Adipocyte (in vitro differentiated cells): ENCODE measurements around the gene SHQ1.

Experiments used
- DNase-seq: peaks from one replicate; pipeline ENCODE4 v3.0.0-alpha.2; 2015; ENCODE audit warnings: low read depth
- H3K27me3 ChIP-seq: replicated peaks from 2 replicates; pipeline ENCODE4 v1.7.0; 2013; ENCODE audit warnings: mild to moderate bottlenecking, low read length, moderate library complexity; ENCODE audit not compliant: control insufficient read depth, insufficient read depth
- H3K36me3 ChIP-seq: 2 replicates; pipeline ENCODE4 v1.7.0; 2013; ENCODE audit warnings: low read length, mild to moderate bottlenecking, moderate library complexity; ENCODE audit not compliant: control insufficient read depth, insufficient read depth, severe bottlenecking
- H3K4me1 ChIP-seq: 2 replicates; pipeline ENCODE4 v1.7.0; 2013; ENCODE audit warnings: mild to moderate bottlenecking, low read length, moderate library complexity; ENCODE audit not compliant: control insufficient read depth, insufficient read depth
- H3K4me3 ChIP-seq: 2 replicates; pipeline ENCODE4 v1.7.0; 2013; ENCODE audit warnings: mild to moderate bottlenecking, low read length, moderate library complexity
- H3K9ac ChIP-seq: 2 replicates; pipeline ENCODE4 v1.7.0; 2013; ENCODE audit warnings: mild to moderate bottlenecking, low read length, moderate library complexity
- H3K9me3 ChIP-seq: 2 replicates; pipeline ENCODE4 v1.7.0; 2013; ENCODE audit warnings: mild to moderate bottlenecking, low read length, moderate library complexity; ENCODE audit not compliant: control insufficient read depth

SHQ1 gene

GRCh38 chr3:72888546-72889309 is 40.5 kb upstream of the SHQ1 start:
- peak overlapping the region; percentile 76 for H3K9ac ChIP-seq
- no peaks in the 10 kb centered on the region for H3K9me3 ChIP-seq
- no peaks in the 10 kb centered on the region for H3K27me3 ChIP-seq
- no peaks in the 10 kb centered on the region for H3K36me3 ChIP-seq
- H3K4me1 ChIP-seq, result peaks cover 56% of the 10 kb centered on the region
- peak overlapping the region; percentile 83 for H3K4me3 ChIP-seq
- DNase-seq, result peak; percentile 52

- H3K9ac ChIP-seq, result peak within 1 kb of the TSS; percentile 76
- peaks cover 5% of the 10 kb centered on the region for H3K9me3 ChIP-seq
- no peaks in the 10 kb centered on the region for H3K36me3 ChIP-seq
- DNase-seq, result peak; percentile 85
- H3K4me3 ChIP-seq, result peak within 1 kb of the TSS; percentile 83
- no peaks in the 10 kb centered on the region for H3K27me3 ChIP-seq
- H3K4me1 ChIP-seq, result peaks cover 50% of the 10 kb centered on the region
Observed at GRCh38 chr3:72887705-72888545, 39.7 kb upstream of the SHQ1 start, which contains the start of gene GXYLT2. GXYLT2 (plus strand) TSS chr3:72888046; CDS start chr3:72888234, 188 bp downstream.

GRCh38 chr3:72887343-72887704 is 39.1 kb upstream of the SHQ1 start:
- DNase-seq, result peak; percentile 60
- Histone ChIP-seq H3K27me3 (no peaks in the 10 kb centered on the region), H3K4me1 (peaks cover 44% of the 10 kb centered on the region), H3K36me3 (no peaks in the 10 kb centered on the region), H3K9ac (peak overlapping the region; percentile 55), H3K9me3 (peaks cover 5% of the 10 kb centered on the region), H3K4me3 (peak overlapping the region; percentile 83)

DNA sequence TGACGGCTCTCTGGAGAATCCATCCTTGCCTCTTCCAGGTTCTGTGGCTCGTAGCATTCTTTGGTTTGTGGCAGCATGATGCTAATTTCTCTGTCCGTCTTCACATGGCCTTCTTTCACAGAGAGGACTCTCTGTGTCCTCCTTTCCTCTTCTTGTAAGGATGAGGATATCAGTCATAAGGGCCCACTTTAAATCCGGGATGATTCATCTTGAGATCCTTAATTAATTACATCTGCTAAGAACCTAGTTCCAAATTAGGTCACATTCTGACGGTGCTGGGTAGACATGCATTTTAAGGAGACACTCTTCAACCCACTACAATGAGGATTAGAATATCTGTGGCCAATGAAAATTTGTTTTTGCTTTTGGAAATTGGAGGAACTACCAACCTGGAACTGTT is 23.9 kb upstream of the SHQ1 start:
- Histone ChIP-seq H3K4me1 (peaks cover 9% of the 10 kb centered on the region), H3K9me3 (no peaks in the 10 kb centered on the region), H3K36me3 (no peaks in the 10 kb centered on the region), H3K9ac (no peak overlapping the region), H3K4me3 (no peak overlapping the region), H3K27me3 (no peaks in the 10 kb centered on the region)
- DNase-seq, result peak; percentile 87

DNA sequence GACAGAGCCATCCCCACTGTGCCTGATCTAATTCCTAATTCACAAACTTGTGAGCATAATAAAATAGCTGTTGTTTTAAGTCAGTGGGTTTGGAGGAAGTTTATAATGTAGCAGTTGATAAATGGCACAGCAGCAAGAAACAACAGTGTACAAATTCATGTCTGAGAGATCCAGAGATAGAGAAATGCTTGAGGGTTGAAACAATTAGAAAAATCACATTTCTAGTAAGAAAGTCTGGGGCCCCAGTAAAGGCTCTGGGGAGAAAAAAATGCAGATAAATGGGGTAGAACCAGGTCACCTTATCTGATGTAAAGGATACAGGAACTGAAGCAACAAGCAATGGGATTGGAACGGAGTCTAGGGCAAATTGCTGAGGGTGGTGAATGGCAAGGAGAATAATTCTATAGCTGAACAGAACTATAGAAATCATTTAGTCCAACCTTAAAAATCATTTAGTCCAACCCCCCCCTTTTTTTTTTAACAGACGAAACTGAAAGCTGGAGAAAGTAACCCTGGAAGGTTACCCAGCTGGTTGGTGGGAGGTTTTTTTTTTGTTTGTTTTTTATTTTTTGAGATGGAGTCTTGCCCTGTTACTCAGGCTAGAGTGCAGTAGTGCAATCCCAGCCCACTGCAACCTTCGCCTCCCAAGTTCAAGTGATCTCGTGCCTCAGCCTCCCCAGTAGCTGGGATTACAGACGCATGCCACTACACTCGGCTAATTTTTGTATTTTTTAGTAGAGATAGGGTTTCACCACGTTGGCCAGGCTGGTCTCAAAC is 14.3 kb upstream of the SHQ1 start:
- no peaks in the 10 kb centered on the region for H3K36me3 ChIP-seq
- no peaks in the 10 kb centered on the region for H3K27me3 ChIP-seq
- DNase-seq, result peak; percentile 31
- H3K4me1 ChIP-seq, result no peaks in the 10 kb centered on the region
- H3K4me3 ChIP-seq, result no peak overlapping the region
- H3K9ac ChIP-seq, result no peak overlapping the region
- no peaks in the 10 kb centered on the region for H3K9me3 ChIP-seq

- Histone ChIP-seq H3K27me3 (no peaks in the 10 kb centered on the region), H3K9me3 (no peaks in the 10 kb centered on the region), H3K36me3 (no peaks in the 10 kb centered on the region), H3K4me3 (no peak overlapping the region), H3K9ac (no peak overlapping the region), H3K4me1 (no peaks in the 10 kb centered on the region)
- DNase-seq, result no peak
Observed at GRCh38 chr3:72860846-72861245, 12.6 kb upstream of the SHQ1 start.

DNA sequence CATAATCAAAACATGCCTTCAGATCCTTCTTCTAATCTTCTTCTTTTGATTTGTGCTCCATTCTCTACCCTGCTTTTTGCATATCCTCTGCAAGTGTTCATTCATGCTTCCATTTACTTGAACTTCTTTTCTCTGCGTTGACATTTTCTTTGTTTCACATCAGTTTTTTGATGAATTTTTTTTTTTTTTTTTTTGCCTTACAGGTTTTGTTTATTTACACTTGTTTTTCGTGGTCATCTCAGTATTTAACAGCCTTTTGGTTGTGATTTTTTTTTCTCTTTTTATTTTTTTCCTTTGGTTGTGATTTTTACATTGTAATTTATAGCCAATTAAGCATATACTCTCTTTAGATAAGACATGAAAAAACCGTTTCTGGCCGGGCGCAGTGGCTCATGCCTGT is 11.8 kb upstream of the SHQ1 start:
- no peaks in the 10 kb centered on the region for H3K9me3 ChIP-seq
- no peak overlapping the region for H3K4me3 ChIP-seq
- H3K9ac ChIP-seq, result no peak overlapping the region
- H3K36me3 ChIP-seq, result no peaks in the 10 kb centered on the region
- no peaks in the 10 kb centered on the region for H3K27me3 ChIP-seq
- DNase-seq, result no peak
- no peaks in the 10 kb centered on the region for H3K4me1 ChIP-seq

GRCh38 chr3:72855001-72855400 is 6.8 kb upstream of the SHQ1 start:
- peak; percentile 55 for DNase-seq
- Histone ChIP-seq H3K27me3 (no peaks in the 10 kb centered on the region), H3K4me1 (no peaks in the 10 kb centered on the region), H3K9me3 (no peaks in the 10 kb centered on the region), H3K9ac (no peak overlapping the region), H3K4me3 (no peak overlapping the region), H3K36me3 (no peaks in the 10 kb centered on the region)

- no peaks in the 10 kb centered on the region for H3K9me3 ChIP-seq
- no peak for DNase-seq
- no peaks in the 10 kb centered on the region for H3K36me3 ChIP-seq
- peaks cover 17% of the 10 kb centered on the region for H3K4me1 ChIP-seq
- no peaks in the 10 kb centered on the region for H3K27me3 ChIP-seq
- H3K4me3 ChIP-seq, result peak overlapping the region; percentile 90
- peak overlapping the region; percentile 3 for H3K9ac ChIP-seq
Observed at GRCh38 chr3:72848703-72849081, 447 bp upstream of the SHQ1 start.

DNA sequence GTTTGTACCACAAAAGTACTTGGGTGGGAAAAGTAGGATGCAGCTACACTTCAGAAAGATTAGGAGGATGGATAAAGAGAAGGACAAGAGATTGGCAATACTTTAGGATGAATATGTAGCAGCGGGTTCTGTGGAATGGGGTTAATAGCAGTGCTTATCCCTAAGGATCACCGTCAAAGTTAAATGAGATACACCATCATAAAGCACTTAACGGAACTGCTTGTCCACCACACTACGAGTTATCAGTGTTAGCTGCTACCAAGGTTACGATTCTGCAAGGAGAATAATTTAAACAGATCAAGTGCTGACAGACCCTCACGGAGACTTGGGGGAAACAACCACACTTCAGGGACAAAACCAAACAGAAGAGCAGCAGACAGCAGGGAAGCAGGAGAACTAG is 963 bp downstream of the SHQ1 start:
- DNase-seq, result no peak
- H3K9me3 ChIP-seq, result no peaks in the 10 kb centered on the region
- peaks cover 17% of the 10 kb centered on the region for H3K4me1 ChIP-seq
- peak overlapping the region; percentile 86 for H3K9ac ChIP-seq
- H3K27me3 ChIP-seq, result no peaks in the 10 kb centered on the region
- peak overlapping the region; percentile 90 for H3K4me3 ChIP-seq
- H3K36me3 ChIP-seq, result peaks cover 1% of the 10 kb centered on the region

- no peak overlapping the region for H3K9ac ChIP-seq
- no peaks in the 10 kb centered on the region for H3K9me3 ChIP-seq
- H3K4me1 ChIP-seq, result peaks cover 17% of the 10 kb centered on the region
- no peaks in the 10 kb centered on the region for H3K27me3 ChIP-seq
- H3K4me3 ChIP-seq, result no peak overlapping the region
- no peak for DNase-seq
- H3K36me3 ChIP-seq, result peaks cover 12% of the 10 kb centered on the region
Observed at GRCh38 chr3:72846166-72846565, 2.1 kb downstream of the SHQ1 start.
